ENCODE measurements around the gene LIPA.
"Not testable (repeated sequence)": the region's sequence is repeated elsewhere in the genome, so short reads cannot be mapped to it uniquely, and the experiment has no call there.

Gene LIPA

GRCh38 chr10:89207181-89207800 lies 44.3 kb downstream of the LIPA start, which contains the start of gene CH25H:
CH25H (minus strand) TSS chr10:89207317; CDS start chr10:89207292, 25 bp downstream.
- DNase-seq = peak; percentile 29

GRCh38 chr10:89206402-89207180 lies 45.0 kb downstream of the LIPA start:
- DNase-seq = peak; percentile 54

DNA sequence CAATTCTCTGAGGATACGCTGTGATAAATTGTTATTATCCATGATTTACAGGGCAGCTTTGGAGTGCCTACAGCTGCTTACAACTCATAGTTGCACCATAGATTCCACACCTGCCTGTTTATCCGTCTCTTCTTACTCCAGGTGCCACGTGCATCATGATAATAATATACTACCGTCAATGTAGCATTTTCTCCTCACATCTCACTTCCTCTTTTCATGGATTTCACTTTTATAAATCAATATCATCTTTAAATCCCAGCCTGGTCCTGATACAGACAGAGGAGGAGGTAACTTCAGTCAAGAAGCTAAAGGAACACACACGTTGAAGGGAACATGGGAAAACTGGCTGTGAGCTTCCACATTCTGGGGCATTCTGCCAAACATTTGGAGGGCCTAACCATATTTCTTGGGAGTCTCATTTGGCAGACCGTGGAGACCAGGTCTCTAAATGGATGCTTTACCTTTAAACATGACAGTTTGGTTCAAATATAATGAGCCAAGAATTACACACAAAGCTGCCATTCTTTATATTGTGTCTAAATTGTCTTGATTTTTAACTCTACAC lies 46.9 kb downstream of the LIPA start:
- DNase-seq = no peak

GRCh38 chr10:89203237-89203636 lies 48.3 kb downstream of the LIPA start:
- no peak for DNase-seq

- DNase-seq = no peak
Observed at GRCh38 chr10:89202033-89202425, 49.5 kb downstream of the LIPA start.

GRCh38 chr10:89201345-89202032 lies 50.1 kb downstream of the LIPA start:
- DNase-seq = no peak

DNA sequence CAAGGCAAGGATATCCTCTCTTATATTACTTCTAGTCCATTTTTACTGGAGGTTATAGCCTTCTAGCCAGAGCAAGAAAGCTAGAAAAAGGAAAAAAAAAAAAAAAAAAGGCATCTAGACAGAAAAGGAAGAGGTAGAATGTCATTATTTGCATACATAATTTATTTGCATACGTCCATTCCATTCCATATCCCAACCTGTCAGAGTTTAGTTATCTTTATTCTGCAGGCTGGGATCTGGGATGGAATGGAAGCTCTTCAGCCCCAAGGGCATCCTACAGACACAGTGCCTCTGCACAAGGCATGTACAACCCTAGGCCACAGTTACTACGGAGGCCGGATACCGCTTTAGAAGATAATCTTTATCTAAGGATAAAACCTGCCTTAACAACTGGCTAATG lies 54.1 kb downstream of the LIPA start:
- DNase-seq = no peak

DNA sequence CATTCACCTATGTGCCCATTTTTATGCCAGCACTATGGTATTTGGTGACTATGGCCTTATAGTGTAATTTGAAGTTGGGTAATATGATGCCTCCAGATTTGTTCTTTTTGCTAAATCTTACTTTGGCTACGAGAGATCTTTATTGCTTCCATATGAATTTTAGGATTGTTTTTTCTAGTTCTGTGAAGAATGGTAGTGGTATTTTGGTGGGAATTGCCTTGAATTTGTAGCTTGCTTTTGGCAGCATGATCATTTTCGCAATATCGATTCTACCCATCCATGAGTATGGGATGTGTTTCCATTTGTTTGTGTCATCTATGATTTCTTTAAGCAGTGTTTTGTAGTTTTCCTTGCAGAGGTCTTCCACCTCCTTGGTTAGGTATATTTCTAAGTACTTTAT lies 60.3 kb downstream of the LIPA start:
- not testable (repeated sequence) for DNase-seq

GRCh38 chr10:89189211-89189734 lies 62.3 kb downstream of the LIPA start:
- no peak for DNase-seq

DNA sequence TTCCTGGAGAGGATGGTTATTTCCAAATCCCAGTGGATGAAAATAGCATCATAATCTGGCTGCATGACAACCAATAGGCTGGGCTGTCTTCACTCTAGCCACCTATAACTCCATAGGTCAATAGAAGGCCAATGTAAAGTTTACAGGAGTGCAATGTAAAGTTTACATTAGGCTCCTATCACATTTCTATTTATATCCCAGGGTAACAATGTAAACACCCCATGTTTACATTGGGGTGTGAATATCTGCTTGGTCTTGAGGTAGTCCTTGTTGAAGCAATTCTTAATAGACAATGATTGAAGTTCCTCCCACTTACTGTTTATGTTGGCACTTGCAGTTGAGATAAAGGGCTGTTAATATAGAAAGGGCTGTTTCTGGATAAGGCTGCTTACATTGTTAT lies 65.9 kb downstream of the LIPA start:
- DNase-seq = no peak

DNA sequence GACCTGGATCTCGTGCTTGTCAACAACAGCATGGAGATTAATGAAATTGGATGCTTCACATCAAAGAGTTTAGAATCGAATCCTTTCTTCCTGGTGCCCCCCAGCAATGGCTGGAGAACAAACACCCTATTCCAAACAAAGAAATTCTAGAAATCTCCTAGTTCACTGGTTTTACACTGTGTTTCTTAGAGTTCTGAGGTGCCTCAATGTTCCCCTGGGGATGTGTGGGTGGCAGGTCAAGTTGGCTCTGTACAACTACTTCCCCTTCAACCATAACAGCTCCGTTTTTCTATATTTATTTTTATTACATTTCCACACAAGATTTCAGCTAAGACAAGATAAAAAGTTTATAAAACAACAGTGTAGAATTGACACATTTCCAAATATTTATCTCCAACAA lies 66.9 kb downstream of the LIPA start:
- DNase-seq = no peak

GRCh38 chr10:89183571-89183970 lies 68.0 kb downstream of the LIPA start:
- DNase-seq = no peak

- DNase-seq = no peak
Observed at GRCh38 chr10:89182894-89183293, 68.7 kb downstream of the LIPA start.

GRCh38 chr10:89175816-89176215 lies 75.8 kb downstream of the LIPA start:
- no peak for DNase-seq

DNA sequence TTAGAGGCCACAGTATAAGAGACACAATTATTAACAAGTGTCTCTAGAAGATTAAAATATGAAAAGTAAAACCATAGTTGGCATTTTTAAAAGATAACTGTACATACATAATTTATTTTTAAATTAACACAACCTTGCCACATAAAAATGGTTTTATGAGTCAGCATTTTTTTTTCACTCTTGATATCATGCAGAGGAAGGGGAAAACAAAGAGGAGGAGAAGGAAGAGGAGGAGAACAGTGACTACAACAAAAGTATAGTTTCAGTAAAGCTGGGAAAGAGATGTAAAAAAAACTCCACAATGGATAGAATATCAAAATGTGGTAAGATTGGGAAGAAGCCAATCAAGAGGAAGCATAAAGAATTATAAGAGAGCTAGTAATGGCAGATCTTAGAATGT lies 78.5 kb downstream of the LIPA start:
- no peak for DNase-seq

GRCh38 chr10:89171996-89172395 lies 79.6 kb downstream of the LIPA start:
- DNase-seq = no peak

- DNase-seq = no peak
Observed at GRCh38 chr10:89171263-89171872, 80.2 kb downstream of the LIPA start.

DNA sequence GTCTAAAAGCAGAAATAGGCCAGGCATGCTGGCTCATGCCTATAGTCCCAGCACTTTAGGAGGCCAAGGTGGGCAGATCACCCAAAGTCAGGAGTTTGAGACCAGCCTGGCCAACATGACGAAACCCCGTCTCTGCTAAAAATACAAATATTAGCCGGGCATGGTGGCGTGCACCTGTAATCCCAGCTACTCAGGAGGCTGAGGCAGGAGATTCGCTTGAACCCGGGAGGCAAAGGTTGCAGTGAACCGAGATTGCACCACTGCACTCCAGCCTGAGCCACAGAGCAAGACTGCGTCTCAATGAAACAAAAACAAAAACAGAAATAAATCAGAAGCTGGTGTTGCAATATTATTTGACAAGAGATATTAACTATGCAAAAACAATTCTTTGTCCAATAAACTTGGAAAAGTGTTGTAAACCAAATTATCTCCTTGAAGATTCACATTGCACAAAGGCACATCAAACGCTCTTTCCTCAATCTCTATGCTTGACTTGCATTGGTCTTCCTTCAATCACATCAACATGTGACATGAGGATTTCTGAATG lies 83.1 kb downstream of the LIPA start:
- not testable (repeated sequence) for DNase-seq

DNA sequence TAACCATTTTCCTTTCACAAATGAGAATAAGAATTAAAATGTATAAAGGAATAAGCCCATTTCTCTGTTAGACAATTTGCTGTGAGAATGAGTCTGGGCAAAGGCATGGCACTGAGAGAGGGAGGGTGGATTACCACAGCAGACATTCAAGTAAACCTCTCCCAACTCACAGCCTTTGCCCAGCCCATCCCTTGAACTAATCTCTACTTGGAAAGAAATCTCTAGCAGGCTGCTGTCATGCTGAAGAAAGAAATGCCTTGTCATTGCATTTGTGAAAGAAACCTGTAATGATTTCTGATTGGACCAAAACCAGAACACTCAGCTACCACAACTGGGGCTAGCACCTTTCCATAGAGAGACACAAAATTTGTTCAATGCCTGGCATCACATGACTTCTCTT lies 83.7 kb downstream of the LIPA start:
- no peak for DNase-seq

DNA sequence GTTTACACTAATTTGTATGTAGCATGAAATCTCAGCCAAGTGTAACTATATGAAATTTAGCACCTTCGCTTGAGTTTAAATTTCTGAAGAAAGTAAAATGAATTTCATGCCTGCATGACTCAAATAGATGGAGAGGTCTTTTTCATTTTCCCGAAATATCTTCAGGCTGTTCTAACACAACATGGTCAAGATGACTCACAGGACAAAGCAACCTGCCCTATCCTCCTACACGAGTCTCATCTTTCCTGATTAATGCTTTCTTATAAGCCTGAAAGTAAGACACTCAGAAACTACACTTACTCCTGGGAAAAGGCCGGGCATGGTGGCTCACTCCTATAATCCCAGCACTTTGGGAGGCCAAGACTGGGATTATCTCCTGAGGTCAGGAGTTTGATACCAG lies 85.7 kb downstream of the LIPA start:
- no peak for DNase-seq

GRCh38 chr10:89164920-89165319 lies 86.7 kb downstream of the LIPA start:
- no peak for DNase-seq

DNA sequence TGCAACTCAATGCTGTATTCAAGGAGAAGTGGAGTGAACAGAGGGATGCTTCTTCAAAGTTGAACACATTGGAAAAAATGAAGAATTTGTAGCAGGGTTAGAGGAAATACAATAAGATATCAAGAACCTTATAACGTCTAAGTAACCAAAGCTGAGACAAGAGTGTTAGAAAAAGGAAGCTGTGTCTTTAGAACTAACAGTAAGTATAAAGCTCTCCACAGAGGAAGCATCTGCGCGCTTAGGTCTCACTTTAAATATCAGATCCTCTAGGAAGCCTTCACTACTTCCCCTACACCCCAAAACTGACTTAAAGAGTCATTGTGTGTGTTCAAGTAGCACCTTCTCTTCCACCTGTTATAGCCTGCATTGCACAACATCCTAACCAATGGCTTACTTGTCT lies 87.5 kb downstream of the LIPA start:
- no peak for DNase-seq

Data from CD4-positive, alpha-beta T cell treated with Interleukin-12 subunit alpha and Interleukin-12 subunit beta, for 1 hour (primary cell).